Fibroblast of lung (primary cell): Measurements from ENCODE around the gene POLR3H.
"Not testable (repeated sequence)": the region's sequence is repeated elsewhere in the genome, so short reads cannot be mapped to it uniquely, and the experiment has no call there.

Source experiments
- EZH2 ChIP-seq: IDR thresholded peaks from 2 replicates; pipeline ENCODE4 v1.5.1; 2012; ENCODE audit warnings: low read length, control low read depth, mild to moderate bottlenecking; ENCODE audit errors: missing control alignments
- TF ChIP-seq, protein P1 (sequence below), 2 donors: IDR thresholded peaks in 1 of 2; conservative IDR thresholded peaks in 1 of 2; 1 replicate in 1 of 2; 2 replicates in 1 of 2; pipeline ENCODE4 v1.5.1; 2011 to 2012; ENCODE audit warnings: low read length in 2 of 2, control low read depth in 1 of 2, inconsistent platforms in 1 of 2, low read depth in 1 of 2, mild to moderate bottlenecking in 1 of 2

DNA sequence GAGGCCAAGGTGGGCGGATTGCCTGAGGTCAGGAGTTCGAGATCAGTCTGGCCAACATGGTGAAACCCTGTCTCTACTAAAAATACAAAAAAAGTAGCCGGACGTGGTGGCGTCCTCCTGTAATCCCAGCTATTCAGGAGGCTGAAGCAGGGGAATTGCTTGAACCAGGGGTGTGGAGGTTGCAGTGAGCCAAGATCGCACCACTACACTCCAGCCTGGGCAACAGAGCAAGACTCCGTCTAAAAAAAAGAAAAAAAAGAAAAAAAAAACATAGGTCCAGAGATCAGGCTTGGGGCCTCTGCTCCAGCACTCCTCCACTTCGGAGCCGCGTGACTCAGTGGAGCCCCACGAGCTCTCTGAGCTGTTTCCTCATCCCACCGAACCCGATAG, 14.0 kb upstream of the POLR3H start:
- TF ChIP-seq, protein P1, sequence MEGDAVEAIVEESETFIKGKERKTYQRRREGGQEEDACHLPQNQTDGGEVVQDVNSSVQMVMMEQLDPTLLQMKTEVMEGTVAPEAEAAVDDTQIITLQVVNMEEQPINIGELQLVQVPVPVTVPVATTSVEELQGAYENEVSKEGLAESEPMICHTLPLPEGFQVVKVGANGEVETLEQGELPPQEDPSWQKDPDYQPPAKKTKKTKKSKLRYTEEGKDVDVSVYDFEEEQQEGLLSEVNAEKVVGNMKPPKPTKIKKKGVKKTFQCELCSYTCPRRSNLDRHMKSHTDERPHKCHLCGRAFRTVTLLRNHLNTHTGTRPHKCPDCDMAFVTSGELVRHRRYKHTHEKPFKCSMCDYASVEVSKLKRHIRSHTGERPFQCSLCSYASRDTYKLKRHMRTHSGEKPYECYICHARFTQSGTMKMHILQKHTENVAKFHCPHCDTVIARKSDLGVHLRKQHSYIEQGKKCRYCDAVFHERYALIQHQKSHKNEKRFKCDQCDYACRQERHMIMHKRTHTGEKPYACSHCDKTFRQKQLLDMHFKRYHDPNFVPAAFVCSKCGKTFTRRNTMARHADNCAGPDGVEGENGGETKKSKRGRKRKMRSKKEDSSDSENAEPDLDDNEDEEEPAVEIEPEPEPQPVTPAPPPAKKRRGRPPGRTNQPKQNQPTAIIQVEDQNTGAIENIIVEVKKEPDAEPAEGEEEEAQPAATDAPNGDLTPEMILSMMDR (conservative IDR thresholded peaks at IDR 0.05 in 1 of 2, IDR thresholded peaks at IDR 0.05 in 1 of 2; ENCODE audit: low read depth in 1 of 2, low read length in 2 of 2) = not testable (repeated sequence)
- TF ChIP-seq EZH2 = not testable (repeated sequence)
